ENCODE data around the gene LPAR5.

- TF ChIP-seq POLR2A (IDR thresholded peaks at IDR 0.05) (no peak), CTCF (IDR thresholded peaks at IDR 0.05) (peak in 3 of 4 experiments; percentile 13 to 56 (median 41))
Observed at GRCh38 chr12:6620137-6620884, 15.4 kb downstream of the LPAR5 start.
